Heart left ventricle (tissue), 16 donors: Measurements from ENCODE around the gene SNX25. TPM values are rescaled to one million over a fixed set of nuclear protein-coding genes. Genes with fewer than 3 reads are reported as not detected.
A peak's percentile ranks its signal among the peaks of the same experiment; 100 is the strongest.

Experiments
- ATAC-seq, 4 donors: fragments of 200-7000 bp; cut with Tn5 transposase; one replicate each; pipeline ENCODE4 v1.9.1; 2020 to 2022; ENCODE audit warnings: moderate library complexity in 4 of 4, mild to moderate bottlenecking in 3 of 4, moderate number of reproducible peaks in 1 of 4
- DNase-seq, 5 donors: peaks; one replicate each; pipeline ENCODE4 v3.0.0-alpha.2; 2020
- H3K27ac ChIP-seq, 12 donors: fragments of 200-600 bp; sonication (generic) in 4 of 12; one replicate each; pipeline versions ENCODE4 v1.5.0 to v1.8.0; 2016 to 2022; ENCODE audit warnings: mild to moderate bottlenecking in 2 of 12
- H3K27me3 ChIP-seq, 9 donors: fragments of 200-600 bp; sonication (generic) in 2 of 9; one replicate each; pipeline versions ENCODE4 v1.5.1 to v1.8.0; 2016 to 2022; ENCODE audit warnings: mild to moderate bottlenecking in 3 of 9
- H3K36me3 ChIP-seq, 9 donors: fragments of 200-600 bp; sonication (generic) in 2 of 9; one replicate each; pipeline versions ENCODE4 v1.5.0 to v1.8.0; 2018 to 2022; ENCODE audit warnings: mild to moderate bottlenecking in 2 of 9
- H3K4me1 ChIP-seq, 12 donors: fragments of 200-600 bp; sonication (generic) in 4 of 12; one replicate each; pipeline versions ENCODE4 v1.5.0 to v1.8.0; 2016 to 2022; ENCODE audit warnings: mild to moderate bottlenecking in 3 of 12
- H3K4me3 ChIP-seq, 12 donors: fragments of 200-600 bp; sonication (generic) in 4 of 12; one replicate each; pipeline versions ENCODE4 v1.5.0 to v1.8.0; 2017 to 2022; ENCODE audit warnings: mild to moderate bottlenecking in 9 of 12, moderate library complexity in 4 of 12
- H3K9me3 ChIP-seq, 12 donors: fragments of 200-600 bp; sonication (generic) in 4 of 12; one replicate each; pipeline versions ENCODE4 v1.5.0 to v1.8.0; 2016 to 2022; ENCODE audit warnings: mild to moderate bottlenecking in 1 of 12
- CTCF ChIP-seq, 12 donors: fragments of 200-600 bp; sonication (generic) in 4 of 12; IDR thresholded peaks; one replicate each; pipeline versions ENCODE4 v1.5.0 to v1.8.0; 2018 to 2022; ENCODE audit warnings: antibody characterized with exemption in 12 of 12, mild to moderate bottlenecking in 5 of 12
- POLR2A ChIP-seq, 2 donors: fragments of 450-650 bp; IDR thresholded peaks; one replicate each; pipeline ENCODE4 v1.6.1; 2017; ENCODE audit warnings: antibody characterized with exemption in 2 of 2, mild to moderate bottlenecking in 2 of 2, moderate library complexity in 2 of 2
- WGBS, 4 donors: extraction: QIAGEN DNeasy Blood & Tissue Kit in 2 of 4; methylation state at CpG; one replicate each; pipeline versions ENCODE4 v1.1.5 to v1.1.7; 2013 to 2018; 5-methylcytosine and 5-hydroxymethylcytosine counted together
- intact Hi-C, 10 donors: fragments of 100-400 bp; cut with DNase I; formaldehyde crosslinking; loops; one replicate each; pipeline versions ENCODE4 v1.11.1 to v1.14.2; 2022
- polyA plus RNA-seq, 2 donors: library from polyadenylated mRNA; stranded (reverse); fragments of 200-250 nt; gene quantifications; one replicate each; pipeline ENCODE4 v1.2.3, GENCODE V29; 2013
- total RNA-seq, 9 donors: library from RNA; depleted of rRNA in 2 of 9; stranded (reverse); fragments of >200 nt in 2 of 9; fragmentation: NEBNext Ultra II Directional in 3 of 9; extraction: Animal tissue kit (Norgen Biotek cat#: 25700) in 3 of 9; gene quantifications; one replicate each; pipeline versions ENCODE4 v1.1.0 to v1.2.4, GENCODE V29; 2016 to 2023
- donor health status: ischemic (EF 13 %, LVEDD 7.1; RV severe dilation, severe dysfunction).
- donor health status: healthy with polysubstance abuse.
- donor health status: DM: no; HTN: yes; CAD: no.
- donor health status: DM: no; HTN: no; CAD: no.
- donor health status: ischemic (EF 25% LVEDD 6.9; RV normal size, moderate dysfunction).
- donor health status: ischemic (EF 25% LVEDD 5.7; RV mildly dilated, moderate dysfunction).
- donor health status: healthy.
- donor health status: DM: yes; HTN: yes; CAD: no.
- donor health status: ischemic (EF 35%, LVEDD 5.7; RV mildly dilated, moderate dysfunction).
- donor health status: nonischemic (EF 11% LVEDD 7.7; RV severe dilation, severe dysfunction).
- donor health status: DM: yes; HTN: yes; CAD: no.
- donor health status: PGD.
- donor health status: ischemic (EF 29% LVEDD 5.4; RV normal size, mild dysfunction).
- donor health status: nonischemic (EF 23%, LVEDD 6.1; RV moderate dilation, normal function).

SNX25 gene
- total and polyA plus RNA-seq, 11 donors, result 3.1 to 12.4 (median 10.1) TPM

GRCh38 chr4:185270037-185270436 lies 60.6 kb downstream of the SNX25 start:
- DNase-seq (no peak), ATAC-seq (no peak)
- Histone ChIP-seq H3K27me3 (no peaks in the 10 kb centered on the region), H3K4me1 (peaks cover 0 to 7% (median 0%) of the 10 kb centered on the region in 12 donors), H3K9me3 (no peaks in the 10 kb centered on the region), H3K36me3 (peaks cover 0 to 36% (median 15%) of the 10 kb centered on the region in 9 donors), H3K4me3 (no peak overlapping the region), H3K27ac (peak overlapping the region in 1 of 12 donors; percentile 39)
- intact Hi-C loops, result no loop called here
- TF ChIP-seq CTCF (IDR thresholded peaks at IDR 0.05) (no peak), POLR2A (IDR thresholded peaks at IDR 0.05) (no peak)
- 89 to 92% (median 91%) methylated on average over 5 of the region's 5 CpGs for WGBS, 4 donors

- DNase-seq, result no peak
- H3K27me3 ChIP-seq, result no peaks in the 10 kb centered on the region
- H3K9me3 ChIP-seq, result no peaks in the 10 kb centered on the region
- no peak overlapping the region for H3K4me3 ChIP-seq
- intact Hi-C loops, result no loop called here
- no peak overlapping the region for H3K27ac ChIP-seq
- H3K4me1 ChIP-seq, result peaks cover 0 to 14% (median 0%) of the 10 kb centered on the region in 12 donors
- WGBS, 4 donors, result 91 to 94% (median 92%) methylated on average over 6 of the region's 6 CpGs
- ATAC-seq, result no peak
- H3K36me3 ChIP-seq, result peaks cover 0 to 32% (median 15%) of the 10 kb centered on the region in 9 donors
- TF ChIP-seq POLR2A (IDR thresholded peaks at IDR 0.05) (no peak), CTCF (IDR thresholded peaks at IDR 0.05) (no peak)
Observed at GRCh38 chr4:185270885-185271284, 61.5 kb downstream of the SNX25 start.

- Histone ChIP-seq H3K4me1 (peaks cover 0 to 14% (median 0%) of the 10 kb centered on the region in 12 donors), H3K27me3 (no peaks in the 10 kb centered on the region), H3K9me3 (no peaks in the 10 kb centered on the region), H3K4me3 (no peak overlapping the region), H3K36me3 (peaks cover 0 to 27% (median 9%) of the 10 kb centered on the region in 9 donors), H3K27ac (no peak overlapping the region)
- intact Hi-C loops, result no loop called here
- DNase-seq, result no peak
- no peak for ATAC-seq
- WGBS, 4 donors, result 96 to 98% (median 97%) methylated on average over 6 of the region's 6 CpGs
- no peak for TF ChIP-seq CTCF (IDR thresholded peaks at IDR 0.05)
- TF ChIP-seq POLR2A (IDR thresholded peaks at IDR 0.05), result no peak
Observed at GRCh38 chr4:185272245-185272644, 62.8 kb downstream of the SNX25 start.

DNA sequence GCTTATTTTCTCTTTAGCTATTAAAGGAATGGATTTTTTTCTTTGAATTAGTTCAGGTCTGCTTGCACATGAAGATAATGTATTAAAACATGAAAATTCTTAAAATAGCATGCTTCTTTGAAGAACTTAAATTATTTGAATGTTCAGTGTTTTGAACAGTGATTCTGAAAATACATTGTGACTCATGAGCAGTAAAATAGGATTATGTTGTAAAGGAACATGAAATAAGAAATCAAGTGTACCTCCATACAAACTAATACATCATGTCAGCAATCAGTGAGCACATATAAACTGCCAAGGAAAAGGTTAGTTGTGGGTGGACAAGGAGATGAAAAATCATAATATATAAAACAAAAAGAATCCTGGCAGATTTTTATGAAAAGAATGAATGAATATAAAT lies 66.1 kb downstream of the SNX25 start:
- intact Hi-C loops, result no loop called here
- Histone ChIP-seq H3K27me3 (no peaks in the 10 kb centered on the region), H3K4me3 (no peak overlapping the region), H3K27ac (no peak overlapping the region), H3K36me3 (peaks cover 0 to 3% (median 0%) of the 10 kb centered on the region in 9 donors), H3K4me1 (peaks cover 0 to 14% (median 0%) of the 10 kb centered on the region in 12 donors), H3K9me3 (no peaks in the 10 kb centered on the region)
- DNase-seq (no peak), ATAC-seq (no peak)
- TF ChIP-seq POLR2A (IDR thresholded peaks at IDR 0.05) (no peak), CTCF (IDR thresholded peaks at IDR 0.05) (no peak)
